HepG2 (cell line): Measurements from ENCODE around the gene SPSB2. TPM values are rescaled to one million over a fixed set of nuclear protein-coding genes. Genes with fewer than 3 reads are reported as not detected.
A peak's percentile ranks its signal among the peaks of the same experiment; 100 is the strongest.

Experiments used
- ATAC-seq: fragments of 200-7000 bp; cut with Tn5 transposase; 3 replicates; pipeline ENCODE4 v1.9.1; 2020; ENCODE audit warnings: mild to moderate bottlenecking, moderate library complexity
- BruUV-seq: library from RNA; stranded (reverse); fragments of 400-500 nt; replicated peaks from 2 replicates; lab custom pipeline; 2021; lab: Mats Ljungman, UMichigan
- CTCF ChIA-PET: fragments of 300-600 bp; formaldehyde crosslinking; extraction: SDS; loops from one replicate; lab custom pipeline; 2021; ENCODE audit warnings: low total read pairs, inconsistent platforms, low intra/inter-chr PET ratio; lab: Yijun Ruan, JAX
- POLR2A ChIA-PET: fragments of 350-600 bp; sonication (Branson Sonifier 250); formaldehyde crosslinking; loops from one replicate; lab custom pipeline; 2020; ENCODE audit warnings: antibody characterized with exemption, inconsistent platforms; lab: Yijun Ruan, JAX
- DNase-seq: peaks from one replicate; pipeline ENCODE4 v3.0.0-alpha.2; 2015; ENCODE audit warnings: low spot score
- FAIRE-seq: peaks from 3 replicates; lab custom pipeline; 2011; peaks lifted over from hg19 to GRCh38; lab: Jason Lieb, UNC
- H2AFZ ChIP-seq: one replicate; pipeline ENCODE4 v1.6.1; 2011; ENCODE audit warnings: low read length, inconsistent platforms
- H3K27ac ChIP-seq: fragments of 300-600 bp; 3 replicates; pipeline ENCODE4 v1.8.0; 2011; ENCODE audit warnings: mixed run types, mild to moderate bottlenecking, mixed read lengths, low read length, inconsistent platforms; ENCODE audit not compliant: insufficient read depth; ENCODE audit errors: extremely low read length
- H3K27me3 ChIP-seq, 2 experiments: fragments of 200-600 bp in 1 of 2; 2 replicates in 1 of 2; 3 replicates in 1 of 2; pipeline versions ENCODE4 v1.6.0 to v1.8.0; 2011; ENCODE audit warnings: low read length in 2 of 2, mild to moderate bottlenecking in 2 of 2, moderate library complexity in 2 of 2, inconsistent platforms in 1 of 2; ENCODE audit not compliant: insufficient read depth in 2 of 2, control insufficient read depth in 1 of 2
- H3K36me3 ChIP-seq, 2 experiments: fragments of 200-600 bp in 1 of 2; replicated peaks in 1 of 2; 2 replicates in 1 of 2; 3 replicates in 1 of 2; pipeline versions ENCODE4 v1.5.1 to v1.8.0; 2011; ENCODE audit warnings: low read length in 2 of 2, inconsistent platforms in 1 of 2; ENCODE audit not compliant: insufficient read depth in 2 of 2, control insufficient read depth in 1 of 2
- H3K4me1 ChIP-seq: 2 replicates; pipeline ENCODE4 v1.5.1; 2012; ENCODE audit warnings: low read length, inconsistent platforms; ENCODE audit not compliant: insufficient read depth
- H3K4me2 ChIP-seq: 2 replicates; pipeline ENCODE4 v1.6.0; 2011; ENCODE audit warnings: low read depth, low read length, inconsistent platforms
- H3K4me3 ChIP-seq, 3 experiments: fragments of 200-600 bp in 1 of 3; sonication (generic), shearing (Covaris generic) in 1 of 3; replicated peaks in 1 of 3; 2 replicates each; pipeline ENCODE4 v1.5.1; 2011 to 2016; ENCODE audit warnings: low read length in 3 of 3, inconsistent platforms in 2 of 3, low read depth in 2 of 3, mild to moderate bottlenecking in 2 of 3, control low read depth in 1 of 3, mixed read lengths in 1 of 3; ENCODE audit not compliant: insufficient read depth in 1 of 3
- H3K79me2 ChIP-seq: one replicate; pipeline ENCODE4 v1.6.1; 2011; ENCODE audit warnings: low read length, inconsistent platforms; ENCODE audit not compliant: insufficient read depth
- H3K9ac ChIP-seq: 2 replicates; pipeline ENCODE4 v1.6.0; 2011; ENCODE audit warnings: mild to moderate bottlenecking, low read depth, low read length, inconsistent platforms; ENCODE audit not compliant: insufficient read depth
- H3K9me3 ChIP-seq: 2 replicates; pipeline ENCODE4 v1.5.1; 2012; ENCODE audit warnings: mild to moderate bottlenecking, low read length
- H4K20me1 ChIP-seq: 2 replicates; pipeline ENCODE4 v1.6.0; 2011; ENCODE audit warnings: inconsistent platforms, mild to moderate bottlenecking, low read length, moderate library complexity; ENCODE audit not compliant: insufficient read depth
- HNF1B ChIP-seq: sonication (generic); formaldehyde crosslinking; IDR thresholded peaks from 2 replicates; pipeline ENCODE4 v1.5.1; 2020; ENCODE audit warnings: mild to moderate bottlenecking, moderate library complexity, missing genetic modification reagents
- HNRNPLL ChIP-seq: fragments of 200-400 bp; formaldehyde crosslinking; IDR thresholded peaks from 2 replicates; pipeline ENCODE4 v1.6.1; 2017; ENCODE audit warnings: mild to moderate bottlenecking, low read depth, low read length; ENCODE audit not compliant: poor library complexity, severe bottlenecking
- NR2F2 ChIP-seq: IDR thresholded peaks from 2 replicates; pipeline ENCODE4 v1.6.1; 2012; ENCODE audit warnings: low read depth, inconsistent platforms, borderline replicate concordance
- PHF21A ChIP-seq: sonication (generic); formaldehyde crosslinking; IDR thresholded peaks from 2 replicates; pipeline ENCODE4 v1.5.0; 2020; ENCODE audit warnings: mild to moderate bottlenecking, missing genetic modification reagents
- SAP130 ChIP-seq: IDR thresholded peaks from 2 replicates; pipeline ENCODE4 v1.6.1; 2016; ENCODE audit warnings: low read depth
- SIN3A ChIP-seq: IDR thresholded peaks from 2 replicates; pipeline ENCODE4 v1.6.1; 2011; ENCODE audit warnings: low read depth, mild to moderate bottlenecking, control low read depth, low read length, borderline replicate concordance
- TFE3 ChIP-seq: IDR thresholded peaks from 2 replicates; pipeline ENCODE4 v1.6.1; 2016
- THYN1 ChIP-seq: sonication (generic); formaldehyde crosslinking; IDR thresholded peaks from 2 replicates; pipeline ENCODE4 v1.8.1; 2023; ENCODE audit warnings: low read depth, mild to moderate bottlenecking, moderate library complexity, missing genetic modification reagents, borderline replicate concordance
- ZNF546 ChIP-seq: sonication (generic); formaldehyde crosslinking; conservative IDR thresholded peaks from 2 replicates; pipeline ENCODE4 v1.8.1; 2023; ENCODE audit warnings: mild to moderate bottlenecking, missing genetic modification reagents
- ZNF839 ChIP-seq: sonication (generic); formaldehyde crosslinking; IDR thresholded peaks from 2 replicates; pipeline ENCODE4 v1.4.0; 2020; ENCODE audit warnings: missing genetic modification reagents, mild to moderate bottlenecking, borderline replicate concordance
- WGBS: methylation state at CpG from one replicate; pipeline ENCODE4 v1.1.6; 2017; ENCODE audit warnings: low lambda C conversion rate; 5-methylcytosine and 5-hydroxymethylcytosine counted together
- in situ Hi-C: cut with HindIII; loops from 2 replicates; pipeline ENCODE4 v1.10.0; 2017; ENCODE audit warnings: low pct_unique_long_range_greater_than_20kb; ENCODE audit not compliant: extremely low pct_ligation_motif_present
- intact Hi-C: fragments of 100-400 bp; cut with micrococcal nuclease; formaldehyde crosslinking; loops from one replicate; pipeline ENCODE4 v1.10.0; 2022; ENCODE audit not compliant: unreplicated experiment
- polyA plus RNA-seq, 8 experiments: library from polyadenylated mRNA; depleted of rRNA in 3 of 8; stranded (reverse) in 7 of 8; unstranded in 1 of 8; fragments of >200 nt; fragmentation: Illumina TruSeq in 4 of 8; extraction: Trizol in 4 of 8; gene quantifications; 2 replicates each; pipeline versions ENCODE4 v1.2.1 to v1.2.3, GENCODE V29; 2011 to 2016; ENCODE audit warnings: low read depth in 4 of 8, missing spikeins in 1 of 8, mixed read lengths in 1 of 8; ENCODE audit not compliant: insufficient read depth in 1 of 8
- total RNA-seq, 5 experiments: library from RNA; depleted of rRNA; stranded (reverse); fragments of >200 nt; fragmentation: Illumina TruSeq; extraction: Trizol; gene quantifications; 2 replicates each; pipeline ENCODE4 v1.2.3, GENCODE V29; 2016; ENCODE audit warnings: low read depth in 1 of 5

The SPSB2 gene
- total and polyA plus RNA-seq, 2 of the 13 experiments (the other 11 are each of a cell fraction or from before 2014, with no cell fraction given), result 2.0 to 6.2 TPM

- Histone ChIP-seq H3K79me2 (peaks cover 37% of the 10 kb centered on the region), H4K20me1 (no peaks in the 10 kb centered on the region; the same call in 1 of the 2 replicates), H3K9ac (peak overlapping the region; percentile 66; the same call in 1 of the 2 replicates), H3K4me1 (peaks cover 33% of the 10 kb centered on the region), H3K36me3 (peaks cover 14 to 51% of the 10 kb centered on the region in 2 experiments)
- FAIRE-seq (no peak), DNase-seq (no peak)
- in situ Hi-C loops, result no loop called here
- TF ChIP-seq THYN1 (CRISPR knock-in tag), result peak; percentile 66; the same call in 1 of the 2 replicates
- TF ChIP-seq ZNF546 (CRISPR knock-in tag), result no peak
- TF ChIP-seq, all 625 proteins: peak for 1
- peak overlapping the region in 2 of 3 experiments; percentile 85 to 95; a peak in 3 of 6 replicates for H3K4me3 ChIP-seq
- peak overlapping the region; percentile 61 for H3K27ac ChIP-seq
- 21% methylated on average over 1 of the region's 1 CpG for WGBS
- no peaks in the 10 kb centered on the region for H3K27me3 ChIP-seq
- intact Hi-C loops, result loop anchor here (2.0 kb wide), 1 partner anchor 15 kb away; no protein-coding TSS in a partner anchor
- BruUV-seq, result no TSS peak
- ChIA-PET CTCF (no interaction called here), POLR2A (interaction anchor here (1.2 to 5.2 kb wide), 11 partner anchors 13 to 245 kb away, joined by 4 to 132 read pairs (median 15); partner anchors contain the start of genes C12orf57, COPS7A, MLF2 and P3H3)
- H3K4me2 ChIP-seq, result peak overlapping the region; percentile 88
- no peak overlapping the region for H2AFZ ChIP-seq
- no peak for ATAC-seq
- H3K9me3 ChIP-seq, result no peaks in the 10 kb centered on the region
Observed at GRCh38 chr12:6853626-6854025, 19.5 kb downstream of the SPSB2 start.

GRCh38 chr12:6852651-6853354 is 20.3 kb downstream of the SPSB2 start:
- ChIA-PET CTCF (interaction anchor here (0.9 kb wide), 1 partner anchor 17 kb away, joined by 3 read pairs; no protein-coding TSS in a partner anchor), POLR2A (interaction anchor here (0.8 to 5.2 kb wide), 26 partner anchors 8 to 318 kb away, joined by 3 to 132 read pairs (median 11); partner anchors contain the start of genes C12orf57, COPS7A, GAPDH and GNB3)
- in situ Hi-C loops (no loop called here), intact Hi-C loops (loop anchor here (2.0 kb wide), 1 partner anchor 16 kb away; no protein-coding TSS in a partner anchor)
- peaks cover 37% of the 10 kb centered on the region for H3K79me2 ChIP-seq
- H2AFZ ChIP-seq, result no peak overlapping the region
- peak overlapping the region; percentile 88 for H3K4me2 ChIP-seq
- H3K36me3 ChIP-seq, result peaks cover 12 to 49% of the 10 kb centered on the region in 2 experiments
- no peaks in the 10 kb centered on the region for H3K27me3 ChIP-seq
- ATAC-seq, result no peak
- FAIRE-seq, result peak; percentile 12
- no TSS peak for BruUV-seq
- no peaks in the 10 kb centered on the region; the same call in 1 of the 2 replicates for H4K20me1 ChIP-seq
- peak overlapping the region; percentile 61 for H3K27ac ChIP-seq
- H3K9me3 ChIP-seq, result no peaks in the 10 kb centered on the region
- H3K4me1 ChIP-seq, result peaks cover 33% of the 10 kb centered on the region
- WGBS, result under 1% methylated on average over 17 of the region's 18 CpGs
- H3K4me3 ChIP-seq, result peak overlapping the region; percentile 71 to 95 (median 85)
- H3K9ac ChIP-seq, result peak overlapping the region; percentile 66
- DNase-seq, result peak; percentile 35
- TF ChIP-seq PHF21A (CRISPR knock-in tag) (no peak), SIN3A (0 out of 2 replicates have a peak, but pooled peaks have one; percentile 22), SAP130 (CRISPR knock-in tag) (peak; percentile 27; the same call in 1 of the 2 replicates), NR2F2 (no peak), HNF1B (CRISPR knock-in tag) (0 out of 2 replicates have a peak, but pooled peaks have one; percentile 3), TFE3 (CRISPR knock-in tag) (0 out of 2 replicates have a peak, but pooled peaks have one; percentile 9), ZNF839 (0 out of 2 replicates have a peak, but pooled peaks have one; percentile 9), HNRNPLL (no peak)
